ENCODE data around the gene CDS1. TPM values are rescaled to one million over a fixed set of nuclear protein-coding genes. Genes with fewer than 3 reads are reported as not detected.

CDS1 gene
- total and polyA plus RNA-seq, 2 experiments from 2014 or later, result 0.04 TPM; not detected in 1

DNA sequence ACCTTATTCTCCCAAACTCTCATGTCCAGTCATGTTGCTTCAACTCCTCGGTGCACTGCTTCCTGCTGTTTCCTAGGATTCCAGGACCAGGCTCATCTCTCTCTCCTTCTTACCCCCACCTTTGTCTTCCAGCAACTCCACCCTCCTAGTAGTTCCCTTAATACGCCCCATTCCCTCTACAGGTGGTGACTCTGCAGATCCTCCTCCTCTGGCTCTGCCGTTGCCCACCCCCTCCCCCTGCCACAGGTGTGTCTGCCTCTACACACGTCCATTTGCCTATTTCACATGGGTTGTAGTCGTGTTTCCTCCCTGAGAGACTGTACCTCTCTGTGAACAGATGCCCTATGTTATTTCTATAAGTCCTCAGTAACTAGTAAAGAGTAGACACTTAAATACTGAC, 32.4 kb downstream of the CDS1 start:
- H4K20me1 ChIP-seq (ENCODE audit: insufficient read depth), result no peaks in the 10 kb centered on the region
- in situ Hi-C loops (cut with MboI), result no loop called here
- H3K4me3 ChIP-seq, result no peak overlapping the region
- no peaks in the 10 kb centered on the region for H3K36me3 ChIP-seq (ENCODE audit: low read depth)
- no peak overlapping the region for H3K27ac ChIP-seq
- no peaks in the 10 kb centered on the region for H3K27me3 ChIP-seq (replicated peaks; ENCODE audit: insufficient read depth)
- no peak overlapping the region for H3K4me2 ChIP-seq (ENCODE audit: unreplicated experiment)
- 40 to 44% methylated on average over 5 of the region's 5 CpGs for WGBS, 2 experiments (ENCODE audit: low coverage in 1 of 2, low lambda C conversion rate in 2 of 2, missing lambda C conversion rate in 2 of 2)
- no peak for TF ChIP-seq EZH2 (IDR thresholded peaks at IDR 0.05; ENCODE audit: insufficient read depth, poor library complexity, severe bottlenecking)
- no peak for TF ChIP-seq EZH2phosphoT487 (IDR thresholded peaks at IDR 0.05; ENCODE audit: insufficient read depth, low read depth)
- H3F3A ChIP-seq (ENCODE audit: insufficient read depth), result no peaks in the 10 kb centered on the region
- no peak overlapping the region for H3K9ac ChIP-seq
- H3K9me2 ChIP-seq (ENCODE audit: insufficient read depth), result no peaks in the 10 kb centered on the region
- no peaks in the 10 kb centered on the region for H3K79me2 ChIP-seq (ENCODE audit: insufficient read depth)
- H3K4me1 ChIP-seq (ENCODE audit: insufficient read depth), result no peaks in the 10 kb centered on the region
- H2AFZ ChIP-seq, result no peak overlapping the region
- no peak for DNase-seq
- H3K9me3 ChIP-seq (ENCODE audit: low read depth), result no peaks in the 10 kb centered on the region

DNA sequence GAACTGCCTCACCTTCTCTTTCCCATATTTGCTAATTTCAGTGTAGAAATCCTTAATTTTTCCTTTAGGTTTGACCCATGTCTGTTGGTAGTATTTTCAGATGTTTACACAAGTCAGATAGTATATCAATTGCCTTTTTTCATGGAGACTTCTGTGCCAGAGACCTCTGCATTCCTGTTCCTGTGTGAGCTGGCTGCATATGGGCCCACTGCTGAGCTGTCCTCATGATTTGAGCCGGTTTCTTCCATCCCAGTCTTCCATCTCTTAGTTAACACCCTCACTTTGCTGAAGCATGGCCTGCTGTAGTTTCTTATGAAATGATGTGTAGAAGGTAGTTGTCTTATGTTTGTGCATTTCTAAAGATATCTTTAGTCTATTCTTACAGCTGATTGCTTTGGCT, 40.0 kb downstream of the CDS1 start:
- Histone ChIP-seq H3K27ac (no peak overlapping the region), H3K9me2 (ENCODE audit: insufficient read depth) (no peaks in the 10 kb centered on the region), H3K9me3 (ENCODE audit: low read depth) (no peaks in the 10 kb centered on the region), H3K79me2 (ENCODE audit: insufficient read depth) (no peaks in the 10 kb centered on the region), H3K4me1 (ENCODE audit: insufficient read depth) (no peaks in the 10 kb centered on the region), H4K20me1 (ENCODE audit: insufficient read depth) (no peaks in the 10 kb centered on the region), H3K4me3 (no peak overlapping the region), H3K4me2 (ENCODE audit: unreplicated experiment) (no peak overlapping the region), H3K9ac (no peak overlapping the region), H3F3A (ENCODE audit: insufficient read depth) (no peaks in the 10 kb centered on the region), H2AFZ (0 out of 2 replicates have a peak overlapping the region, but pooled peaks have one; percentile 33), H3K27me3 (replicated peaks; ENCODE audit: insufficient read depth) (no peaks in the 10 kb centered on the region), H3K36me3 (ENCODE audit: low read depth) (no peaks in the 10 kb centered on the region)
- WGBS, 2 experiments (ENCODE audit: low coverage in 1 of 2, low lambda C conversion rate in 2 of 2, missing lambda C conversion rate in 2 of 2), result 94 to 97% methylated on average over 1 of the region's 1 CpG
- TF ChIP-seq EZH2phosphoT487 (IDR thresholded peaks at IDR 0.05; ENCODE audit: insufficient read depth, low read depth) (no peak), EZH2 (IDR thresholded peaks at IDR 0.05; ENCODE audit: insufficient read depth, poor library complexity, severe bottlenecking) (no peak)
- in situ Hi-C loops (cut with MboI), result no loop called here
- DNase-seq, result no peak

DNA sequence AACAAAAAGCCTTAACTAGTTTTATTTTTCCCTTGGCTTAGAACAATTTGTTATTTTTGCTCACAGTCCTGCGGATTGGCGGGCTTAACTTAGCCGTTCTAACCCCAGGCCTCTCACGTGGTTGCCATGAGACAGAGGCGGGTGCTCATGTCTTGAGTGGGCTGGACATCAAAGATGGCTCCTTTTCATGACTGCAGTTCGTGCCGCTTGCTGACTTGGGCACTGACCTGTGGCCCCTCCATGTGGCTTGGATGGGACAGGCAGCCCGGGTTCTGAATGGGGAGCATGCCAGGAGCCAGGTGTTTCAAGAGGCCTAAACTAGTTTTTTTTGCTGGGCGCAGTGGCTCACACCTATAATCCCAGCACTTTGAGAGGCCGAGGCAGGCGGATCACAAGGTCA, 40.7 kb downstream of the CDS1 start:
- in situ Hi-C loops (cut with MboI), result no loop called here
- H3K9ac ChIP-seq, result no peak overlapping the region

DNA sequence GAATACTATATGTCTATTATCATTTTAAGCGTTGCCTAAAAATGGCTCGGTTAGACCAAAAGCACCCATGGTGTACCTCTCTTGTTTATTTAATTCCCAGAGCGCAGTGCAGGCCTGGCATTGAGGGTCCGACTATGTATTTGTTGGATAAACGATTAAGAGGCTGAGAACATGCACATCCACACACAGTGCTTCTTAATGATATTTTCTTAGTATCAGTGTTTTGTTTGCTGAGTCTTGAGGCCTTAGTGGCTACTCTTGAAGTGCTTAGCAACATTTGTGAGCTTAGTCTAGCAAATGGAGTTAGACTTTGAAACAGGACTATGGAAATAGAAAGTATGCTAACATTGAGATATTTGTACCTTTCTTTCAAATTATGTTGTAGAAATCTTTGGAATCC, 43.7 kb downstream of the CDS1 start:
- no peaks in the 10 kb centered on the region for H3K27me3 ChIP-seq (replicated peaks; ENCODE audit: insufficient read depth)
- H3K9me3 ChIP-seq (ENCODE audit: low read depth), result no peaks in the 10 kb centered on the region
- in situ Hi-C loops (cut with MboI), result no loop called here
- 90 to 93% methylated on average over 5 of the region's 5 CpGs for WGBS, 2 experiments (ENCODE audit: low coverage in 1 of 2, low lambda C conversion rate in 2 of 2, missing lambda C conversion rate in 2 of 2)
- no peak overlapping the region for H3K4me2 ChIP-seq (ENCODE audit: unreplicated experiment)
- no peak overlapping the region for H3K9ac ChIP-seq
- no peaks in the 10 kb centered on the region for H3K36me3 ChIP-seq (ENCODE audit: low read depth)
- H3K79me2 ChIP-seq (ENCODE audit: insufficient read depth), result no peaks in the 10 kb centered on the region
- no peak for DNase-seq
- H3F3A ChIP-seq (ENCODE audit: insufficient read depth), result 0 out of 2 replicates have a peak, but pooled peaks cover 2% of the 10 kb centered on the region
- no peak overlapping the region for H2AFZ ChIP-seq
- H3K4me1 ChIP-seq (ENCODE audit: insufficient read depth), result peaks cover 4% of the 10 kb centered on the region
- TF ChIP-seq EZH2 (IDR thresholded peaks at IDR 0.05; ENCODE audit: insufficient read depth, poor library complexity, severe bottlenecking), result no peak
- TF ChIP-seq EZH2phosphoT487 (IDR thresholded peaks at IDR 0.05; ENCODE audit: insufficient read depth, low read depth), result no peak
- H3K27ac ChIP-seq, result no peak overlapping the region
- H3K9me2 ChIP-seq (ENCODE audit: insufficient read depth), result no peaks in the 10 kb centered on the region
- H3K4me3 ChIP-seq, result no peak overlapping the region
- no peaks in the 10 kb centered on the region for H4K20me1 ChIP-seq (ENCODE audit: insufficient read depth)

More for the DNA sequence above, 40.7 kb downstream of the CDS1 start:
- 84% methylated on average over 11 of the region's 11 CpGs for WGBS, 2 experiments (ENCODE audit: low coverage in 1 of 2, low lambda C conversion rate in 2 of 2, missing lambda C conversion rate in 2 of 2)
- no peak for DNase-seq
- Histone ChIP-seq H3F3A (ENCODE audit: insufficient read depth) (no peaks in the 10 kb centered on the region), H4K20me1 (ENCODE audit: insufficient read depth) (no peaks in the 10 kb centered on the region), H3K27me3 (replicated peaks; ENCODE audit: insufficient read depth) (no peaks in the 10 kb centered on the region), H3K27ac (no peak overlapping the region), H3K36me3 (ENCODE audit: low read depth) (no peaks in the 10 kb centered on the region), H3K4me3 (no peak overlapping the region), H3K4me1 (ENCODE audit: insufficient read depth) (no peaks in the 10 kb centered on the region), H3K4me2 (ENCODE audit: unreplicated experiment) (no peak overlapping the region), H3K79me2 (ENCODE audit: insufficient read depth) (no peaks in the 10 kb centered on the region), H2AFZ (no peak overlapping the region), H3K9me2 (ENCODE audit: insufficient read depth) (no peaks in the 10 kb centered on the region), H3K9me3 (ENCODE audit: low read depth) (no peaks in the 10 kb centered on the region)
- no peak for TF ChIP-seq EZH2phosphoT487 (IDR thresholded peaks at IDR 0.05; ENCODE audit: insufficient read depth, low read depth)
- TF ChIP-seq EZH2 (IDR thresholded peaks at IDR 0.05; ENCODE audit: insufficient read depth, poor library complexity, severe bottlenecking), result no peak

DNA sequence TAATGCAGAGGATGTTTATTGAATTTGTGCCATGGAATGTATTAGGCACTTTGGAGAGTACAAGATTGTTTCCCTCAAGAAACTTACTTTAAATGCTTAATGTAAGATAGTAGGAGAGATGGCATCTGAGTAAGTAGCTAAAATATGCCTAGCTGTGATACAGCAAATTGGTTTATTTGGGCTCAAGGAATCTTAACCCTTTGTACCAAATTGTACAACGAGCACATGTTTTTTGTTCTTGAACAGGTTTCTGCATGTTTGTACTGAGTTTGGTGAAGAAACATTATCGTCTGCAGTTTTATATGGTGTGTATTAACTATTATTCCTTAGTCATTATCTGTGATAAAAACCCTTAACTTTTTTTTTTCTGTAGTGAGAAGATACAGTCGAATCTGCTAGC, 48.6 kb downstream of the CDS1 start:
- H3K27me3 ChIP-seq (replicated peaks; ENCODE audit: insufficient read depth), result no peaks in the 10 kb centered on the region
- H3K4me2 ChIP-seq (ENCODE audit: unreplicated experiment), result no peak overlapping the region
- no peaks in the 10 kb centered on the region for H3K9me2 ChIP-seq (ENCODE audit: insufficient read depth)
- no peak for TF ChIP-seq EZH2phosphoT487 (IDR thresholded peaks at IDR 0.05; ENCODE audit: insufficient read depth, low read depth)
- no peak for TF ChIP-seq EZH2 (IDR thresholded peaks at IDR 0.05; ENCODE audit: insufficient read depth, poor library complexity, severe bottlenecking)
- no peak overlapping the region for H3K9ac ChIP-seq
- H3K27ac ChIP-seq, result no peak overlapping the region
- H2AFZ ChIP-seq, result no peak overlapping the region
- 0 out of 2 replicates have a peak, but pooled peaks cover 6% of the 10 kb centered on the region for H3F3A ChIP-seq (ENCODE audit: insufficient read depth)
- 81 to 87% methylated on average over 3 of the region's 3 CpGs for WGBS, 2 experiments (ENCODE audit: low coverage in 1 of 2, low lambda C conversion rate in 2 of 2, missing lambda C conversion rate in 2 of 2)
- in situ Hi-C loops (cut with MboI), result no loop called here
- no peaks in the 10 kb centered on the region for H3K36me3 ChIP-seq (ENCODE audit: low read depth)
- no peak overlapping the region for H3K4me3 ChIP-seq
- peak; percentile 16 for DNase-seq
- H3K9me3 ChIP-seq (ENCODE audit: low read depth), result no peaks in the 10 kb centered on the region
- H4K20me1 ChIP-seq (ENCODE audit: insufficient read depth), result no peaks in the 10 kb centered on the region
- peaks cover 12% of the 10 kb centered on the region for H3K4me1 ChIP-seq (ENCODE audit: insufficient read depth)
- no peaks in the 10 kb centered on the region for H3K79me2 ChIP-seq (ENCODE audit: insufficient read depth)
